PC-3 (cell line): Measurements from ENCODE around the gene YIPF4.

Experiments used
- EZH2 ChIP-seq: fragments of 300-600 bp; sonication (generic); IDR thresholded peaks from one replicate; pipeline ENCODE4 v1.6.1; 2017; ENCODE audit warnings: antibody characterized with exemption, mild to moderate bottlenecking, low read length; ENCODE audit not compliant: unreplicated experiment
- EZH2phosphoT487 ChIP-seq: fragments of 300-600 bp; sonication (generic); IDR thresholded peaks from 2 replicates; pipeline ENCODE4 v1.6.1; 2018; ENCODE audit warnings: mild to moderate bottlenecking, antibody characterized with exemption, low read length, borderline replicate concordance
- TF ChIP-seq, protein P1 (sequence below): fragments of 300-600 bp; sonication (generic); conservative IDR thresholded peaks from 2 replicates; pipeline ENCODE4 v1.5.1; 2017; ENCODE audit warnings: antibody characterized with exemption, low read depth, mild to moderate bottlenecking, low read length

DNA sequence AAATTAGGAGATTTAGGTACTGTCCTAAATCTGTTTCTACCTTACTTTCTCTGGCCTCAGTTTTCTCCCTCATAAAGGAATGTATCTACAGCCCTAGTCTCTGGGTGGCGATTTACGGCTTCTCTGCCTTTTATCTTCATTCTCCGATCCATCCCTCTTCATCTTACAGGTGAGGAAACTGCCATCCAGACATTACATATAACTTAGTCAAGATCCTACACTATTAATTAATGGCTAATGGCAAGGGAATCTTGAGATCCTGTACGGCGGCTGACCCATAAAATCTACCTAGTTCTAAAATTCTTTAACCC is 386 bp upstream of the YIPF4 start:
- TF ChIP-seq, protein P1, sequence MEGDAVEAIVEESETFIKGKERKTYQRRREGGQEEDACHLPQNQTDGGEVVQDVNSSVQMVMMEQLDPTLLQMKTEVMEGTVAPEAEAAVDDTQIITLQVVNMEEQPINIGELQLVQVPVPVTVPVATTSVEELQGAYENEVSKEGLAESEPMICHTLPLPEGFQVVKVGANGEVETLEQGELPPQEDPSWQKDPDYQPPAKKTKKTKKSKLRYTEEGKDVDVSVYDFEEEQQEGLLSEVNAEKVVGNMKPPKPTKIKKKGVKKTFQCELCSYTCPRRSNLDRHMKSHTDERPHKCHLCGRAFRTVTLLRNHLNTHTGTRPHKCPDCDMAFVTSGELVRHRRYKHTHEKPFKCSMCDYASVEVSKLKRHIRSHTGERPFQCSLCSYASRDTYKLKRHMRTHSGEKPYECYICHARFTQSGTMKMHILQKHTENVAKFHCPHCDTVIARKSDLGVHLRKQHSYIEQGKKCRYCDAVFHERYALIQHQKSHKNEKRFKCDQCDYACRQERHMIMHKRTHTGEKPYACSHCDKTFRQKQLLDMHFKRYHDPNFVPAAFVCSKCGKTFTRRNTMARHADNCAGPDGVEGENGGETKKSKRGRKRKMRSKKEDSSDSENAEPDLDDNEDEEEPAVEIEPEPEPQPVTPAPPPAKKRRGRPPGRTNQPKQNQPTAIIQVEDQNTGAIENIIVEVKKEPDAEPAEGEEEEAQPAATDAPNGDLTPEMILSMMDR, result no peak
- TF ChIP-seq EZH2 (no peak), EZH2phosphoT487 (no peak)
